ENCODE results near the gene GPR149. TPM values are rescaled to one million over a fixed set of nuclear protein-coding genes. Genes with fewer than 3 reads are reported as not detected.

Gene GPR149
- total and polyA plus RNA-seq, 2 donors, result 0.02 TPM; not detected in 1

GRCh38 chr3:154294016-154294415, 136.0 kb downstream of the GPR149 start:
- no peak overlapping the region for H3K4me3 ChIP-seq (ENCODE audit: low read length in 2 of 2)
- no peaks in the 10 kb centered on the region for H3K27me3 ChIP-seq (ENCODE audit: control insufficient read depth in 2 of 2, insufficient read depth in 1 of 2, low read length in 1 of 2)
- no peak overlapping the region for H3K27ac ChIP-seq (ENCODE audit: low read depth in 1 of 2, low read length in 1 of 2)
- 97% methylated on average over 2 of the region's 2 CpGs for WGBS
- H3K36me3 ChIP-seq (ENCODE audit: control insufficient read depth in 2 of 2, insufficient read depth in 2 of 2, low read length in 1 of 2), result peaks cover 8 to 67% of the 10 kb centered on the region in 2 donors
- H3K9me3 ChIP-seq (ENCODE audit: control insufficient read depth in 2 of 2, insufficient read depth in 1 of 2, low read length in 1 of 2), result no peaks in the 10 kb centered on the region
- DNase-seq (ENCODE audit: low read depth in 6 of 9, low spot score in 9 of 9), result no peak
- no peaks in the 10 kb centered on the region for H3K4me1 ChIP-seq (ENCODE audit: control insufficient read depth in 2 of 2, insufficient read depth in 2 of 2, low read length in 2 of 2)

- H3K4me1 ChIP-seq (ENCODE audit: control insufficient read depth in 2 of 2, insufficient read depth in 2 of 2, low read length in 2 of 2), result no peaks in the 10 kb centered on the region
- H3K27me3 ChIP-seq (ENCODE audit: control insufficient read depth in 2 of 2, insufficient read depth in 1 of 2, low read length in 1 of 2), result no peaks in the 10 kb centered on the region
- H3K9me3 ChIP-seq (ENCODE audit: control insufficient read depth in 2 of 2, insufficient read depth in 1 of 2, low read length in 1 of 2), result no peaks in the 10 kb centered on the region
- 98% methylated on average over 5 of the region's 5 CpGs for WGBS
- H3K27ac ChIP-seq (ENCODE audit: low read depth in 1 of 2, low read length in 1 of 2), result no peak overlapping the region
- peaks cover 12 to 74% of the 10 kb centered on the region in 2 donors for H3K36me3 ChIP-seq (ENCODE audit: control insufficient read depth in 2 of 2, insufficient read depth in 2 of 2, low read length in 1 of 2)
- DNase-seq (ENCODE audit: low read depth in 6 of 9, low spot score in 9 of 9), result no peak
- H3K4me3 ChIP-seq (ENCODE audit: low read length in 2 of 2), result no peak overlapping the region
These were observed 139.8 kb downstream of the GPR149 start for GRCh38 chr3:154290187-154290586.

Other genes starting within 250 kb of the GPR149 start
- gene DHX36, start 105.7 kb downstream of the GPR149 start, total RNA-seq, result 58.9 TPM
- gene DHX36, start 105.7 kb downstream of the GPR149 start, polyA plus RNA-seq, result 66.1 TPM

Measured in thymus (tissue), 11 donors.